Activated CD4-positive, alpha-beta T cell treated with anti-CD3 and anti-CD28 coated beads, Interleukin-2, amount 50 U/mL, for 16 hours (primary cell): ENCODE results near the gene GSDME.

ENCODE experiments used
- DNase-seq: peaks from one replicate; pipeline ENCODE4 v3.0.0-alpha.2; 2020

GSDME gene

GRCh38 chr7:24769014-24769830 lies 12.0 kb upstream of the GSDME start:
- DNase-seq = no peak

GRCh38 chr7:24767878-24768569 lies 10.8 kb upstream of the GSDME start:
- DNase-seq = no peak

- DNase-seq = no peak
These were observed 7.9 kb upstream of the GSDME start for GRCh38 chr7:24764972-24765744.

- DNase-seq = no peak
These were observed 6.7 kb upstream of the GSDME start for GRCh38 chr7:24764011-24764410.

- no peak for DNase-seq
These were observed 6.1 kb upstream of the GSDME start for GRCh38 chr7:24763303-24763901.

- no peak for DNase-seq
These were observed 5.5 kb upstream of the GSDME start for GRCh38 chr7:24762771-24763170.

- no peak for DNase-seq
These were observed 3.7 kb upstream of the GSDME start for GRCh38 chr7:24760968-24761367.

GRCh38 chr7:24756545-24757352 lies 515 bp downstream of the GSDME start:
- DNase-seq = no peak

- DNase-seq = peak; percentile 82
These were observed 1.5 kb downstream of the GSDME start for GRCh38 chr7:24755541-24756407.

- no peak for DNase-seq
These were observed 2.3 kb downstream of the GSDME start for GRCh38 chr7:24754906-24755506.

GRCh38 chr7:24752073-24752800 lies 5.0 kb downstream of the GSDME start:
- DNase-seq = no peak

- DNase-seq = no peak
These were observed 5.8 kb downstream of the GSDME start for GRCh38 chr7:24751484-24751883.

GRCh38 chr7:24750441-24751055 lies 6.7 kb downstream of the GSDME start:
- no peak for DNase-seq

GRCh38 chr7:24748521-24748920 lies 8.7 kb downstream of the GSDME start:
- DNase-seq = no peak

- DNase-seq = no peak
These were observed 11.9 kb downstream of the GSDME start for GRCh38 chr7:24745355-24745754.

- DNase-seq = no peak
These were observed 13.8 kb downstream of the GSDME start for GRCh38 chr7:24743471-24743870.

GRCh38 chr7:24742506-24743162 lies 14.6 kb downstream of the GSDME start:
- no peak for DNase-seq

GRCh38 chr7:24741679-24742505 lies 15.4 kb downstream of the GSDME start:
- no peak for DNase-seq
